Measurements from ENCODE around the gene SLC25A1.

SLC25A1 gene

GRCh38 chr22:19150482-19151328 lies 27.8 kb downstream of the SLC25A1 start:
- no peak for TF ChIP-seq ZNF274 (IDR thresholded peaks at IDR 0.05; ENCODE audit: low read depth, low read length)
- H3K4me3 ChIP-seq (ENCODE audit: low read length), result no peak overlapping the region

DNA sequence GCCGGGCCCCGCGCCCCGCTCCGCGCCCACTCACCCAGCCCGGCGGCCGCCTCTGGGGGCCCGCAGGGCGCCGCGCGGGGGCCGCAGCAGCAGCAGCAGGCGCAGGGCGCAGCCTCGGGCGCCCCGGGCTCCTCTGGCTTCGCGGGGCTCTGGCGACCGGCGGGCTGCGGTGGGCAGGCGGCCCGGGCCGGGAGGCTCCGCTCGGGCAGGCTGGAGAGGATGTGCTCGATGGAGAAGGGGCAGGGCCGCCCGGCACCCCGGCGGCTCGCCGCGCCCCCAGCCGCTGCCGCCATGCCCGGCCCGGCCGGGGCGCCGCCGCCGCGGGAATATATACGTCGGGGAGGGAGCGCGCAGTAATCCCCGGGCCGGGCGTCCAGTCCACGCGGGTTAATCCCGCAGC lies 28.5 kb downstream of the SLC25A1 start, which contains the start of gene GSC2:
Gene GSC2, minus strand, starts transcription at position 302 of the 400 bp plus-strand sequence. Its CDS starts 9 bp downstream, at position 293.
- H3K4me3 ChIP-seq (ENCODE audit: low read length), result no peak within 1 kb of the TSS; the same call in 1 of the 2 replicates
- TF ChIP-seq ZNF274 (IDR thresholded peaks at IDR 0.05; ENCODE audit: low read depth, low read length), result no peak

- no peak for TF ChIP-seq ZNF274 (IDR thresholded peaks at IDR 0.05; ENCODE audit: low read depth, low read length)
These were observed 29.3 kb downstream of the SLC25A1 start for GRCh38 chr22:19149047-19149883.

DNA sequence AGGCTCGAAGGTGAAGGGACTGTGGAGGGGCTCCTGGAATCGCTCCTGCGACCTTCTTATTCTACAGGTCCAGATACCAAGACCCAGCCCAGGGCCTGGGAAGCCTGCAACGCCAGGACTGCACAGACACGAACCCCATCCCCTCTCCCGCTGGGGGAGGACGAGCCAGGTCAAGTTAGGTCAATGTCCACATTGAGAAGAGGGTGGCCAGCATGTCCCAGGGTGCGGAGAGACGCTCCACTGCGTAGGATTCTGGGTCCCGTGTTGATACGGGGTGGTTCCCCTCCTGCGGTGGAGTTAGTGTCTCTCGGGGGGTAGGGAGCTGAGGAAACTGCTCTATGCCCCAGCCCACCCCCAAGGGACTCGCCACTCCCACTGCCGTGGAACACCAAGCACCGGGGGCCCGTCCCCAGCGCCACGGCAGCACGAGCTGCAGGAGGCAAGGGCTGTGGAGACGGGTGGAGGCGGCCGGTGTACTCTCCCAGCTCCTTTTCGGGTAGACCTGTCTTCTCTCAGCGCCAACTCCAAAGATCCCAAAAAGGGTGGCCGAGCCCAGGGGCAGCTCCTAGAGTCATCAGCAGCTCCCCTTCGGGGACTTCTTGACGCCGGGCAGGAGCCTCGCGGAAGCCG lies 30.0 kb downstream of the SLC25A1 start:
- H3K4me3 ChIP-seq (ENCODE audit: low read length), result no peak overlapping the region
- no peak for TF ChIP-seq ZNF274 (IDR thresholded peaks at IDR 0.05; ENCODE audit: low read depth, low read length)

More at GRCh38 chr22:19149047-19149883, 29.3 kb downstream of the SLC25A1 start:
- H3K4me3 ChIP-seq (ENCODE audit: low read length), result no peak overlapping the region; the same call in 1 of the 2 replicates

DNA sequence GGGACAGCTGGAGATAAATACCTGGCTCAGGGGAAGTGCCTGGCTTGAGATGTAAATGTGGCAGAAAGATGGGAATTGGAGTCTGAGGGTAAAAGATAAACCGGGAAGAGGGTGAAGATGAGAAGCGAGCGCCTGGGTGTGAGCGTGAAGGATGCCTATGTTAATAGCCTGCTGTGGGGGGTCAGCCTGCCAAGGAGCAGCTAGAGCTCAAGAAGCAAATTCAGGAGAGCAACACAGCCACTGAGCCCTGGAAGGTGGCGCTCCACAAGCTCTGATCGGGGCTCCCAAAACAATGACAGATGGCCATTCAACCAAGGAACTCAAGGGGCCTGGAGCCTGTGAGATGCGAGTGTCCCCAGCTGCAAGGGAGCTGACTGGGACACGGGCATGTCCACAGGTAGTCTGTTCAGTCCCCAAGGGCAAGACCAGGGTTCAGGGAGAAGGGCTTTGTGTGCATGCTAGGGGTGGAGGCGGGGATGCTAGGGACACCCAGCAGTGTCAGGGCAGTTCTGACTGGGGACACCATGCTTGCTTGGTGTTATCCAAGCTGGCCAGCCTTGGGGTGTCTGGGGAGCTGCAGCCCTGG lies 31.2 kb downstream of the SLC25A1 start:
- no peak for TF ChIP-seq ZNF274 (IDR thresholded peaks at IDR 0.05; ENCODE audit: low read depth, low read length)
- H3K4me3 ChIP-seq (ENCODE audit: low read length), result no peak overlapping the region

- H3K4me3 ChIP-seq (ENCODE audit: low read length), result no peak overlapping the region
- no peak for TF ChIP-seq ZNF274 (IDR thresholded peaks at IDR 0.05; ENCODE audit: low read depth, low read length)
These were observed 32.1 kb downstream of the SLC25A1 start for GRCh38 chr22:19146215-19146968.

- no peak for TF ChIP-seq ZNF274 (IDR thresholded peaks at IDR 0.05; ENCODE audit: low read depth, low read length)
- peak overlapping the region; percentile 97 for H3K4me3 ChIP-seq (ENCODE audit: low read length)
These were observed 34.6 kb downstream of the SLC25A1 start for GRCh38 chr22:19143967-19144400.

GRCh38 chr22:19143212-19143611 lies 35.3 kb downstream of the SLC25A1 start:
- H3K4me3 ChIP-seq (ENCODE audit: low read length), result peak overlapping the region; percentile 97; the same call in 1 of the 2 replicates
- TF ChIP-seq ZNF274 (IDR thresholded peaks at IDR 0.05; ENCODE audit: low read depth, low read length), result no peak

DNA sequence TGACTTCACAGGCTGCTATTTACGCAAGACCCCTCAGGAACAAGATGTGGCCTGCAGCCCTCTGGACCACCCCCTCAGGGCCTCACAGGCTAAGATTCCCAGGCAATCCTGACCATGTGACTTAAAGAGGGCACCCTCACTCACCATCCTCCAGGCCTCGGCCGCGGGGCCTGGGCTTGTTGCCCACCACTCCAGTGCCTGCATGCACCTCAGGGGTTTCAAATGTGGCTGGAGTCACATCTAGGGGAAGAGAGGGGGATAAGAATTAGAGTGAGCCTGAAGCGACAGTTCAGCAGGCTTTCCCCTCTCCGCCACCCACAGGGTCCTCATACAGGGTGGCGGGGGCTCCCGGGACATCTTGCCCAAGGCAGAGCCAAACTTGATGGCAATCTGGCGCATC lies 36.1 kb downstream of the SLC25A1 start:
- no peak for TF ChIP-seq ZNF274 (IDR thresholded peaks at IDR 0.05; ENCODE audit: low read depth, low read length)
- H3K4me3 ChIP-seq (ENCODE audit: low read length), result no peak overlapping the region

- no peak overlapping the region for H3K4me3 ChIP-seq (ENCODE audit: low read length)
- no peak for TF ChIP-seq ZNF274 (IDR thresholded peaks at IDR 0.05; ENCODE audit: low read depth, low read length)
These were observed 38.6 kb downstream of the SLC25A1 start for GRCh38 chr22:19139974-19140373.

DNA sequence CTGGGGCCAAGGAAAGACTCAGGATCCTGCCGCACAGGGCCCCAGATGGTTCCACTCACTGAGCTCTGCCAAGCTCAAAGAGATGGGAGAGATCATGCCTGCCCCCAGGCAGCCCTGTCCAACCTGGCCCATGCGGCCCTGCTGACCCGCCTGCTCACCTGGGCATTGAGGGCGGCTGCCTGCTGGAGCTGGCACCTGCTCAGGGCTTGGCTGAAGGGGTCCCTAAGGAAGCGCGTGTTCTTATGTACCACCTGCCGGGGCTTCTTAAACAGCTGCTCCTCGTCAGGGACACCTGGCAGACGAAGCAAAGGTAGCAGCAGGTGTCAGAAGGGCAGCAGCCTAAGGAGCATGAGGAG lies 39.6 kb downstream of the SLC25A1 start:
- no peak overlapping the region for H3K4me3 ChIP-seq (ENCODE audit: low read length)
- TF ChIP-seq ZNF274 (IDR thresholded peaks at IDR 0.05; ENCODE audit: low read depth, low read length), result no peak

DNA sequence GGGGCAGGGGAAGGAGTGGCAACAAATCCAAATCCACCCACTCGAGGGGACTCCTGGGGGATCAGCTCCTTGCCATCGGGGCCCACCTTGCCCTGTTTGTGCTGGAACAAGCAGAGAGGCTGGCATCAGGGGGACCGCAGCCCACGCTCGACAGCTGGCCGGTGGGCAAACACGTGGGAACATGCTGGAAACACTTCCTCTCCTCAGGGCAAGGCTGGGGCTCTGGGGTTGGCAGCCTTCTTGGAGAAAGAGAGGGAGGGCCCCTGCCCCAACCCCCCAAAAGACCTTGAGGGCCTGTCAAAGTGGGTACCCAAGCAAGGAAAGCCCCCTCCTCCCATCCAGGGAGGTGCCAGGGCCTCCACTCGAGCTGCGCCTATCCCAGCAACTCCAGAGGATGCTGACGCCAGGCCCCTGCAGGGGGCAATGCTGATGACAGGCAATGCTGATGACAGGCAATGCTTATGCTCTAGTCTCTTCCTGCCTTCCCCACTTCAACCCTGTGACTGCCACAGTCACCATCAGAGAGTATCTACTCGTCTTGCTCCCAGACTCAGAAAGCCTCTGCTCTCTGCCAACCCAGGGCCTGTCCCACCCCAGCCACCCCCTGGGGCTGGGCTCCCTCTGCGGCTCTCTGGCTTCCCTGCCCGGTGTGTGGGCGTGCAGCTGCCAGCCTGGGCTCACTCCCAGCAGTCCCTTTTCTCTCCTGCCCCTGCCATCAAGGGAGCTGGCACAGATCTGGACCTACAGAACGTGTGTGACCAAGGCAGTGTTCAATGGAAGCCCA lies 40.1 kb downstream of the SLC25A1 start:
- H3K4me3 ChIP-seq (ENCODE audit: low read length), result no peak overlapping the region
- no peak for TF ChIP-seq ZNF274 (IDR thresholded peaks at IDR 0.05; ENCODE audit: low read depth, low read length)
